WTC11 (cell line): ENCODE measurements around the gene USO1.

ENCODE experiments used
- CBFB ChIP-seq: sonication (generic); formaldehyde crosslinking; IDR thresholded peaks from 2 replicates; pipeline ENCODE4 v1.8.1; 2022; ENCODE audit warnings: mild to moderate bottlenecking, low read depth, missing genetic modification reagents
- CREB1 ChIP-seq: sonication (generic); formaldehyde crosslinking; IDR thresholded peaks from 2 replicates; pipeline ENCODE4 v1.8.0; 2023; ENCODE audit warnings: mild to moderate bottlenecking, missing genetic modification reagents
- CTCF ChIP-seq: fragments of 200-600 bp; IDR thresholded peaks from 2 replicates; pipeline ENCODE4 v1.8.0; 2022; ENCODE audit warnings: antibody characterized with exemption
- FOXP4 ChIP-seq: sonication (generic); formaldehyde crosslinking; IDR thresholded peaks from 2 replicates; pipeline ENCODE4 v1.8.0; 2022; ENCODE audit warnings: mild to moderate bottlenecking, missing genetic modification reagents
- JUN ChIP-seq: sonication (generic); formaldehyde crosslinking; IDR thresholded peaks from 2 replicates; pipeline ENCODE4 v1.8.0; 2023; ENCODE audit warnings: mild to moderate bottlenecking, missing genetic modification reagents
- NFYB ChIP-seq: sonication (generic); formaldehyde crosslinking; conservative IDR thresholded peaks from 2 replicates; pipeline ENCODE4 v1.8.0; 2022; ENCODE audit warnings: low read depth, missing genetic modification reagents
- NR2C2 ChIP-seq: sonication (generic); formaldehyde crosslinking; IDR thresholded peaks from 2 replicates; pipeline ENCODE4 v1.8.0; 2022; ENCODE audit warnings: mild to moderate bottlenecking, missing genetic modification reagents
- TP53 ChIP-seq: sonication (generic); formaldehyde crosslinking; IDR thresholded peaks from 2 replicates; pipeline ENCODE4 v1.8.1; 2023; ENCODE audit warnings: mild to moderate bottlenecking, missing genetic modification reagents
- ZNF138 ChIP-seq: sonication (generic); formaldehyde crosslinking; conservative IDR thresholded peaks from 2 replicates; pipeline ENCODE4 v1.8.1; 2022; ENCODE audit warnings: mild to moderate bottlenecking, moderate library complexity, missing genetic modification reagents
- TF ChIP-seq, protein P1 (sequence below): sonication (generic); formaldehyde crosslinking; IDR thresholded peaks from 2 replicates; pipeline ENCODE4 v1.8.1; 2023; ENCODE audit warnings: mild to moderate bottlenecking, missing genetic modification reagents
- TF ChIP-seq, protein P2 (sequence below): fragments of 250-450 bp; sonication (Bioruptor Pico); IDR thresholded peaks from 2 replicates; pipeline ENCODE4 v2.1.2; 2022; ENCODE audit warnings: mild to moderate bottlenecking, moderate library complexity

- TF ChIP-seq CTCF (no peak), NR2C2 (CRISPR knock-in tag) (no peak), NFYB (CRISPR knock-in tag) (no peak), FOXP4 (CRISPR knock-in tag) (no peak), ZNF138 (no peak), JUN (no peak), CBFB (CRISPR knock-in tag) (no peak), TP53 (CRISPR knock-in tag) (no peak), CREB1 (CRISPR knock-in tag) (no peak)
- TF ChIP-seq, protein P1, sequence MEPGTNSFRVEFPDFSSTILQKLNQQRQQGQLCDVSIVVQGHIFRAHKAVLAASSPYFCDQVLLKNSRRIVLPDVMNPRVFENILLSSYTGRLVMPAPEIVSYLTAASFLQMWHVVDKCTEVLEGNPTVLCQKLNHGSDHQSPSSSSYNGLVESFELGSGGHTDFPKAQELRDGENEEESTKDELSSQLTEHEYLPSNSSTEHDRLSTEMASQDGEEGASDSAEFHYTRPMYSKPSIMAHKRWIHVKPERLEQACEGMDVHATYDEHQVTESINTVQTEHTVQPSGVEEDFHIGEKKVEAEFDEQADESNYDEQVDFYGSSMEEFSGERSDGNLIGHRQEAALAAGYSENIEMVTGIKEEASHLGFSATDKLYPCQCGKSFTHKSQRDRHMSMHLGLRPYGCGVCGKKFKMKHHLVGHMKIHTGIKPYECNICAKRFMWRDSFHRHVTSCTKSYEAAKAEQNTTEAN, result no peak
- TF ChIP-seq, protein P2, sequence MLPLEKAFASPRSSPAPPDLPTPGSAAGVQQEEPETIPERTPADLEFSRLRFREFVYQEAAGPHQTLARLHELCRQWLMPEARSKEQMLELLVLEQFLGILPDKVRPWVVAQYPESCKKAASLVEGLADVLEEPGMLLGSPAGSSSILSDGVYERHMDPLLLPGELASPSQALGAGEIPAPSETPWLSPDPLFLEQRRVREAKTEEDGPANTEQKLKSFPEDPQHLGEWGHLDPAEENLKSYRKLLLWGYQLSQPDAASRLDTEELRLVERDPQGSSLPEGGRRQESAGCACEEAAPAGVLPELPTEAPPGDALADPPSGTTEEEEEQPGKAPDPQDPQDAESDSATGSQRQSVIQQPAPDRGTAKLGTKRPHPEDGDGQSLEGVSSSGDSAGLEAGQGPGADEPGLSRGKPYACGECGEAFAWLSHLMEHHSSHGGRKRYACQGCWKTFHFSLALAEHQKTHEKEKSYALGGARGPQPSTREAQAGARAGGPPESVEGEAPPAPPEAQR (CRISPR knock-in tag), result no peak
Measured at GRCh38 chr4:75675004-75675531, 49.3 kb upstream of the USO1 start.
